GM23338 (cell line): ENCODE measurements around the gene NR1H3. TPM values are rescaled to one million over a fixed set of nuclear protein-coding genes. Genes with fewer than 3 reads are reported as not detected.

Experiments used
- ATAC-seq: fragments of 200-7000 bp; cut with Tn5 transposase; 3 replicates; pipeline ENCODE4 v1.9.1; 2020
- DNase-seq: peaks from one replicate; pipeline ENCODE4 v3.0.0-alpha.2; 2015; ENCODE audit warnings: low spot score
- H2AFZ ChIP-seq: fragments of 200-600 bp; sonication (generic); 2 replicates; pipeline ENCODE4 v1.8.0; 2016; ENCODE audit warnings: antibody characterized with exemption, mild to moderate bottlenecking, moderate library complexity
- H3F3A ChIP-seq: fragments of 200-600 bp; sonication (generic); replicated peaks from 2 replicates; pipeline ENCODE4 v1.8.0; 2017; ENCODE audit warnings: antibody characterized with exemption, mixed run types, low read depth
- H3K27ac ChIP-seq: fragments of 200-600 bp; sonication (generic); 2 replicates; pipeline ENCODE4 v1.6.1; 2016; ENCODE audit warnings: low read depth
- H3K27me3 ChIP-seq: fragments of 200-600 bp; sonication (generic); 2 replicates; pipeline ENCODE4 v1.8.0; 2016; ENCODE audit warnings: mild to moderate bottlenecking, mixed run types, moderate library complexity; ENCODE audit not compliant: insufficient read depth
- H3K36me3 ChIP-seq: fragments of 200-600 bp; sonication (generic); 2 replicates; pipeline ENCODE4 v1.8.0; 2016; ENCODE audit warnings: mild to moderate bottlenecking; ENCODE audit not compliant: insufficient read depth
- H3K4me1 ChIP-seq: fragments of 200-600 bp; sonication (generic); 2 replicates; pipeline ENCODE4 v1.8.0; 2016; ENCODE audit warnings: mild to moderate bottlenecking, moderate library complexity; ENCODE audit not compliant: insufficient read depth
- H3K4me2 ChIP-seq: fragments of 200-600 bp; sonication (generic); 2 replicates; pipeline ENCODE4 v1.7.1; 2017; ENCODE audit warnings: mixed run types
- H3K4me3 ChIP-seq: fragments of 200-600 bp; sonication (generic); 2 replicates; pipeline ENCODE4 v1.6.1; 2016; ENCODE audit warnings: mixed run types
- H3K79me2 ChIP-seq: fragments of 200-600 bp; sonication (generic); replicated peaks from 2 replicates; pipeline ENCODE4 v1.8.0; 2017; ENCODE audit warnings: mild to moderate bottlenecking; ENCODE audit not compliant: insufficient read depth
- H3K9me2 ChIP-seq: fragments of 200-600 bp; sonication (generic); 2 replicates; pipeline ENCODE4 v1.8.0; 2017; ENCODE audit not compliant: insufficient read depth
- H4K20me1 ChIP-seq: fragments of 200-600 bp; sonication (generic); replicated peaks from 2 replicates; pipeline ENCODE4 v1.8.0; 2017; ENCODE audit warnings: mild to moderate bottlenecking; ENCODE audit not compliant: insufficient read depth
- H3K27ac Mint-ChIP-seq: 2 replicates; pipeline ENCODE4 v1.8.0; 2020; ENCODE audit warnings: inconsistent platforms, mild to moderate bottlenecking, moderate library complexity, mixed read lengths
- H3K27me3 Mint-ChIP-seq: 3 replicates; pipeline ENCODE4 v1.8.0; 2022; ENCODE audit warnings: low read depth, mild to moderate bottlenecking, moderate library complexity, mixed read lengths, inconsistent platforms; ENCODE audit not compliant: insufficient read depth, poor library complexity
- H3K36me3 Mint-ChIP-seq: 3 replicates; pipeline ENCODE4 v1.8.0; 2021; ENCODE audit warnings: low read depth, mild to moderate bottlenecking, inconsistent platforms, moderate library complexity, mixed read lengths
- H3K4me1 Mint-ChIP-seq: 3 replicates; pipeline ENCODE4 v1.8.0; 2020; ENCODE audit warnings: mild to moderate bottlenecking, inconsistent platforms, mixed read lengths
- H3K4me3 Mint-ChIP-seq: 3 replicates; pipeline ENCODE4 v1.8.0; 2021; ENCODE audit warnings: moderate library complexity, mild to moderate bottlenecking, inconsistent platforms, mixed read lengths
- H3K9me3 Mint-ChIP-seq: 3 replicates; pipeline ENCODE4 v1.8.0; 2020; ENCODE audit warnings: moderate library complexity, mild to moderate bottlenecking, inconsistent platforms, mixed read lengths
- CREB1 ChIP-seq: fragments of 250-450 bp; sonication (Bioruptor Pico); IDR thresholded peaks from 2 replicates; pipeline ENCODE4 v1.5.0; 2020; ENCODE audit warnings: low read depth, mild to moderate bottlenecking, moderate library complexity
- CTCF ChIP-seq, 2 experiments: fragments of 200-600 bp in 1 of 2; sonication (generic) in 1 of 2; conservative IDR thresholded peaks; 2 replicates each; pipeline versions ENCODE4 v1.5.1 to v1.6.1; 2016 to 2017; ENCODE audit warnings: antibody characterized with exemption in 2 of 2, low read depth in 2 of 2, mild to moderate bottlenecking in 2 of 2, moderate library complexity in 1 of 2
- EZH2 ChIP-seq: fragments of 200-600 bp; sonication (generic); IDR thresholded peaks from one replicate; pipeline ENCODE4 v1.8.0; 2017; ENCODE audit warnings: antibody characterized with exemption, mild to moderate bottlenecking, low read depth; ENCODE audit not compliant: unreplicated experiment
- EZH2phosphoT487 ChIP-seq: fragments of 200-600 bp; sonication (generic); IDR thresholded peaks from one replicate; pipeline ENCODE4 v1.8.1; 2018; ENCODE audit warnings: antibody characterized with exemption; ENCODE audit not compliant: unreplicated experiment
- JUNB ChIP-seq: IDR thresholded peaks from one replicate; pipeline ENCODE4 v1.6.1; 2016; ENCODE audit warnings: antibody characterized with exemption; ENCODE audit not compliant: unreplicated experiment
- NANOG ChIP-seq: IDR thresholded peaks from 2 replicates; pipeline ENCODE4 v1.6.1; 2016; ENCODE audit warnings: antibody characterized with exemption, borderline replicate concordance
- POLR2AphosphoS5 ChIP-seq: IDR thresholded peaks from 2 replicates; pipeline ENCODE4 v1.6.1; 2016; ENCODE audit warnings: antibody characterized with exemption, low read depth
- REST ChIP-seq: IDR thresholded peaks from one replicate; pipeline ENCODE4 v1.6.1; 2018; ENCODE audit warnings: antibody characterized with exemption; ENCODE audit not compliant: unreplicated experiment
- STAT1 ChIP-seq: IDR thresholded peaks from one replicate; pipeline ENCODE4 v1.6.1; 2016; ENCODE audit warnings: antibody characterized with exemption; ENCODE audit not compliant: unreplicated experiment
- ZNF114 ChIP-seq: fragments of 250-450 bp; sonication (Bioruptor Pico); IDR thresholded peaks from 2 replicates; pipeline ENCODE4 v1.5.0; 2020; ENCODE audit warnings: mild to moderate bottlenecking, moderate library complexity
- ZNF331 ChIP-seq: fragments of 250-450 bp; sonication (Bioruptor Pico); IDR thresholded peaks from 2 replicates; pipeline ENCODE4 v1.5.0; 2020; ENCODE audit warnings: low read depth, mild to moderate bottlenecking, moderate library complexity
- polyA plus RNA-seq: library from polyadenylated mRNA; unstranded; fragments of >200 nt; fragmentation: Nextera tagmentation; extraction: Ambion mirVana; gene quantifications from 2 replicates; pipeline ENCODE4 v1.2.1, GENCODE V29; 2016
- total RNA-seq: library from RNA; depleted of rRNA; stranded (reverse); fragments of >200 nt; shearing (Covaris generic); gene quantifications from 2 replicates; pipeline ENCODE4 v1.2.3, GENCODE V29; 2014
- TF ChIP-seq, protein P1 (sequence below): IDR thresholded peaks from 2 replicates; pipeline ENCODE4 v1.6.1; 2016; ENCODE audit warnings: antibody characterized with exemption
- TF ChIP-seq, protein P2 (sequence below): fragments of 250-450 bp; sonication (Bioruptor Pico); IDR thresholded peaks from 2 replicates; pipeline ENCODE4 v1.5.0; 2020; ENCODE audit warnings: mild to moderate bottlenecking, moderate library complexity

NR1H3 gene
- total and polyA plus RNA-seq, 2 experiments from 2014 or later = 16.5 to 23.7 TPM

DNA sequence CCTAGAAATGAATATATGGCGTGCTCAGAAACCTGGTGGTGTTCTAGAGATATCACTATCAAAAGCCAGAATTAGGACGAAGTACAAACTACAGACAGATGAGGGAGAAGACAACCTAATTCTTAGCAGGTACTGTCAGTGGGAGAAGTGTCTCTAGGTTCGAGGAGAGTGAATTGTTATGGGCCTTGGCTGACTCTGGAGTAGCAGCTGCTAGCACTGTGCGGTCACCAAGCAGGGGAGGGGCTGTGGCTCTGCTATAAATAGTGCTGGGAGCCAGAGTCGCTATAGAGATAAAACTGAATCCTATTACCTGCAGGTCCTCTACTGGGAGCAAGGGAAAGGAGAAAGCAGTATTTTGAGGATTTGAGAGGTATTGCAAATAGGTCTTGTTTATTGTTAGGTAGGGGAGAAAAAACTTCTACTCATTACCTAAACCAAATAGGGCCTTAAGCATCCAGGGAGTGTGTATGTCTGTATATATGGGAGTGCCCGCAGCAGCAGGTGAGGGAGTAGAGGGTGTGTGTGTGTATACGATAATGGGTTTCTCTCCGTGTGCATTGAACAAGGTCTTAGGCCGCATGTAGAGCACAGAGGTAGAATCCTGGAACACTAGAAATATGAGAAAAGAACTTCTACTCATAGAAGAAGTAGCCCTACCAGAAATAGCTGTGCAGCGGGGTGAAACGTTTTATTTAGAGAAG lies 14.3 kb downstream of the NR1H3 start:
- Mint-ChIP-seq H3K36me3 (peaks cover 23% of the 10 kb centered on the region), H3K27me3 (peaks cover 9% of the 10 kb centered on the region), H3K4me1 (peaks cover 41% of the 10 kb centered on the region), H3K4me3 (peak overlapping the region; percentile 76), H3K27ac (no peak overlapping the region), H3K9me3 (no peaks in the 10 kb centered on the region)
- Histone ChIP-seq H3K9me2 (no peaks in the 10 kb centered on the region), H3K4me3 (0 out of 2 replicates have a peak overlapping the region, but pooled peaks have one; percentile 88), H3F3A (peaks cover 19% of the 10 kb centered on the region), H3K27me3 (no peaks in the 10 kb centered on the region), H2AFZ (no peak overlapping the region), H3K79me2 (peaks cover 41% of the 10 kb centered on the region), H3K27ac (no peak overlapping the region), H3K4me2 (peak overlapping the region; percentile 94), H4K20me1 (peaks cover 33% of the 10 kb centered on the region), H3K4me1 (peaks cover 35% of the 10 kb centered on the region), H3K36me3 (peaks cover 8% of the 10 kb centered on the region)
- ATAC-seq (no peak), DNase-seq (peak; percentile 29)
- TF ChIP-seq NANOG (no peak), STAT1 (no peak), CTCF (conservative IDR thresholded peaks at IDR 0.05; ENCODE audit: low read depth in 2 of 2) (no peak), ZNF114 (CRISPR knock-in tag) (no peak), EZH2 (no peak), REST (no peak), JUNB (no peak), CREB1 (no peak), ZNF331 (CRISPR knock-in tag) (no peak), EZH2phosphoT487 (no peak), POLR2AphosphoS5 (no peak)
- TF ChIP-seq, protein P1, sequence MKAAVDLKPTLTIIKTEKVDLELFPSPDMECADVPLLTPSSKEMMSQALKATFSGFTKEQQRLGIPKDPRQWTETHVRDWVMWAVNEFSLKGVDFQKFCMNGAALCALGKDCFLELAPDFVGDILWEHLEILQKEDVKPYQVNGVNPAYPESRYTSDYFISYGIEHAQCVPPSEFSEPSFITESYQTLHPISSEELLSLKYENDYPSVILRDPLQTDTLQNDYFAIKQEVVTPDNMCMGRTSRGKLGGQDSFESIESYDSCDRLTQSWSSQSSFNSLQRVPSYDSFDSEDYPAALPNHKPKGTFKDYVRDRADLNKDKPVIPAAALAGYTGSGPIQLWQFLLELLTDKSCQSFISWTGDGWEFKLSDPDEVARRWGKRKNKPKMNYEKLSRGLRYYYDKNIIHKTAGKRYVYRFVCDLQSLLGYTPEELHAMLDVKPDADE = no peak
- TF ChIP-seq, protein P2, sequence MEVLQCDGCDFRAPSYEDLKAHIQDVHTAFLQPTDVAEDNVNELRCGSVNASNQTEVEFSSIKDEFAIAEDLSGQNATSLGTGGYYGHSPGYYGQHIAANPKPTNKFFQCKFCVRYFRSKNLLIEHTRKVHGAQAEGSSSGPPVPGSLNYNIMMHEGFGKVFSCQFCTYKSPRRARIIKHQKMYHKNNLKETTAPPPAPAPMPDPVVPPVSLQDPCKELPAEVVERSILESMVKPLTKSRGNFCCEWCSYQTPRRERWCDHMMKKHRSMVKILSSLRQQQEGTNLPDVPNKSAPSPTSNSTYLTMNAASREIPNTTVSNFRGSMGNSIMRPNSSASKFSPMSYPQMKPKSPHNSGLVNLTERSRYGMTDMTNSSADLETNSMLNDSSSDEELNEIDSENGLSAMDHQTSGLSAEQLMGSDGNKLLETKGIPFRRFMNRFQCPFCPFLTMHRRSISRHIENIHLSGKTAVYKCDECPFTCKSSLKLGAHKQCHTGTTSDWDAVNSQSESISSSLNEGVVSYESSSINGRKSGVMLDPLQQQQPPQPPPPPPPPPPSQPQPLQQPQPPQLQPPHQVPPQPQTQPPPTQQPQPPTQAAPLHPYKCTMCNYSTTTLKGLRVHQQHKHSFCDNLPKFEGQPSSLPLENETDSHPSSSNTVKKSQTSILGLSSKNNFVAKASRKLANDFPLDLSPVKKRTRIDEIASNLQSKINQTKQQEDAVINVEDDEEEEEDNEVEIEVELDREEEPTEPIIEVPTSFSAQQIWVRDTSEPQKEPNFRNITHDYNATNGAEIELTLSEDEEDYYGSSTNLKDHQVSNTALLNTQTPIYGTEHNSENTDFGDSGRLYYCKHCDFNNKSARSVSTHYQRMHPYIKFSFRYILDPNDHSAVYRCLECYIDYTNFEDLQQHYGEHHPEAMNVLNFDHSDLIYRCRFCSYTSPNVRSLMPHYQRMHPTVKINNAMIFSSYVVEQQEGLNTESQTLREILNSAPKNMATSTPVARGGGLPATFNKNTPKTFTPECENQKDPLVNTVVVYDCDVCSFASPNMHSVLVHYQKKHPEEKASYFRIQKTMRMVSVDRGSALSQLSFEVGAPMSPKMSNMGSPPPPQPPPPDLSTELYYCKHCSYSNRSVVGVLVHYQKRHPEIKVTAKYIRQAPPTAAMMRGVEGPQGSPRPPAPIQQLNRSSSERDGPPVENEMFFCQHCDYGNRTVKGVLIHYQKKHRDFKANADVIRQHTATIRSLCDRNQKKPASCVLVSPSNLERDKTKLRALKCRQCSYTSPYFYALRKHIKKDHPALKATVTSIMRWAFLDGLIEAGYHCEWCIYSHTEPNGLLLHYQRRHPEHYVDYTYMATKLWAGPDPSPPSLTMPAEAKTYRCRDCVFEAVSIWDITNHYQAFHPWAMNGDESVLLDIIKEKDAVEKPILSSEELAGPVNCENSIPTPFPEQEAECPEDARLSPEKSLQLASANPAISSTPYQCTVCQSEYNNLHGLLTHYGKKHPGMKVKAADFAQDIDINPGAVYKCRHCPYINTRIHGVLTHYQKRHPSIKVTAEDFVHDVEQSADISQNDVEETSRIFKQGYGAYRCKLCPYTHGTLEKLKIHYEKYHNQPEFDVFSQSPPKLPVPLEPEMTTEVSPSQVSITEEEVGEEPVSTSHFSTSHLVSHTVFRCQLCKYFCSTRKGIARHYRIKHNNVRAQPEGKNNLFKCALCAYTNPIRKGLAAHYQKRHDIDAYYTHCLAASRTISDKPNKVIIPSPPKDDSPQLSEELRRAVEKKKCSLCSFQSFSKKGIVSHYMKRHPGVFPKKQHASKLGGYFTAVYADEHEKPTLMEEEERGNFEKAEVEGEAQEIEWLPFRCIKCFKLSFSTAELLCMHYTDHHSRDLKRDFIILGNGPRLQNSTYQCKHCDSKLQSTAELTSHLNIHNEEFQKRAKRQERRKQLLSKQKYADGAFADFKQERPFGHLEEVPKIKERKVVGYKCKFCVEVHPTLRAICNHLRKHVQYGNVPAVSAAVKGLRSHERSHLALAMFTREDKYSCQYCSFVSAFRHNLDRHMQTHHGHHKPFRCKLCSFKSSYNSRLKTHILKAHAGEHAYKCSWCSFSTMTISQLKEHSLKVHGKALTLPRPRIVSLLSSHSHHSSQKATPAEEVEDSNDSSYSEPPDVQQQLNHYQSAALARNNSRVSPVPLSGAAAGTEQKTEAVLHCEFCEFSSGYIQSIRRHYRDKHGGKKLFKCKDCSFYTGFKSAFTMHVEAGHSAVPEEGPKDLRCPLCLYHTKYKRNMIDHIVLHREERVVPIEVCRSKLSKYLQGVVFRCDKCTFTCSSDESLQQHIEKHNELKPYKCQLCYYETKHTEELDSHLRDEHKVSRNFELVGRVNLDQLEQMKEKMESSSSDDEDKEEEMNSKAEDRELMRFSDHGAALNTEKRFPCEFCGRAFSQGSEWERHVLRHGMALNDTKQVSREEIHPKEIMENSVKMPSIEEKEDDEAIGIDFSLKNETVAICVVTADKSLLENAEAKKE (CRISPR knock-in tag) = no peak
